Pancreas (tissue), 10 donors: ENCODE data around the gene TRA2B. TPM values are rescaled to one million over a fixed set of nuclear protein-coding genes. Genes with fewer than 3 reads are reported as not detected.
A peak's percentile ranks its signal among the peaks of the same experiment; 100 is the strongest.

Experiments
- ATAC-seq, 4 donors: fragments of 200-7000 bp; cut with Tn5 transposase; one replicate each; pipeline versions ENCODE4 v1.8.0 to v1.9.1; 2020; ENCODE audit warnings: mild to moderate bottlenecking in 4 of 4, moderate library complexity in 4 of 4
- DNase-seq, 6 donors: peaks; one replicate each; pipeline ENCODE4 v3.0.0-alpha.2; 2020
- FAIRE-seq: peaks from 2 replicates; lab custom pipeline; 2012; peaks lifted over from hg19 to GRCh38; lab: Jason Lieb, UNC
- H3K27ac ChIP-seq, 4 donors: fragments of 200-600 bp; sonication (generic); 1 replicate in 3 of 4; 2 replicates in 1 of 4; pipeline versions ENCODE4 v1.5.0 to v1.8.0; 2020
- H3K27me3 ChIP-seq, 4 donors: fragments of 200-600 bp; one replicate each; pipeline ENCODE4 v1.8.0; 2021
- H3K36me3 ChIP-seq, 3 donors: fragments of 200-600 bp; sonication (generic) in 1 of 3; one replicate each; pipeline versions ENCODE4 v1.5.0 to v1.8.0; 2020 to 2021
- H3K4me1 ChIP-seq, 3 donors: fragments of 200-600 bp; one replicate each; pipeline ENCODE4 v1.8.0; 2021
- H3K4me3 ChIP-seq, 4 donors: fragments of 200-600 bp; sonication (generic) in 2 of 4; one replicate each; pipeline versions ENCODE4 v1.5.0 to v1.8.0; 2020 to 2021
- H3K9me3 ChIP-seq, 4 donors: fragments of 200-600 bp; one replicate each; pipeline ENCODE4 v1.8.0; 2021
- CTCF ChIP-seq, 4 donors: fragments of 200-600 bp; sonication (generic) in 3 of 4; IDR thresholded peaks; one replicate each; pipeline versions ENCODE4 v1.5.0 to v1.8.0; 2021; ENCODE audit warnings: antibody characterized with exemption in 4 of 4
- WGBS, 2 donors: extraction: QIAGEN DNeasy Blood & Tissue Kit; methylation state at CpG; one replicate each; pipeline ENCODE4 v1.1.7; 2013; 5-methylcytosine and 5-hydroxymethylcytosine counted together
- intact Hi-C, 3 donors: fragments of 100-400 bp; cut with DNase I; formaldehyde crosslinking; loops; one replicate each; pipeline versions ENCODE4 v1.11.1 to v1.14.2; 2022
- polyA plus RNA-seq, 2 donors: library from polyadenylated mRNA; stranded (reverse); fragments of 200-250 nt; gene quantifications; one replicate each; pipeline ENCODE4 v1.2.3, GENCODE V29; 2013
- total RNA-seq, 6 donors: library from RNA; stranded (reverse); fragmentation: NEBNext Ultra II Directional in 4 of 6; extraction: Animal tissue kit (Norgen Biotek cat#: 25700) in 4 of 6; gene quantifications; one replicate each; pipeline versions ENCODE4 v1.2.1 to v1.2.4, GENCODE V29; 2021 to 2023
- donor health status: healthy with polysubstance abuse.
- donor health status: DM: no; HTN: no; CAD: no; lungs with moderate emphysema.
- donor health status: DM: no; HTN: no; CAD: no.
- donor health status: control.
- donor health status: control.
- donor health status: Bipolar disorder and iron deficiency.
- donor health status: DM: yes; HTN: yes; CAD: no.
- donor health status: DM: no; HTN: no; CAD: no.
- donor health status: DM: no; HTN: no; CAD: no.
- donor health status: DM: yes; HTN: yes; CAD: no.

Gene TRA2B
- total and polyA plus RNA-seq, 8 donors = 27.4 to 79.2 (median 47.3) TPM

- ATAC-seq = peak; percentile 76 to 95 (median 94)
- H3K9me3 ChIP-seq = no peaks in the 10 kb centered on the region
- no peak overlapping the region for H3K27ac ChIP-seq
- 40 to 41% methylated on average over 6 of the region's 6 CpGs for WGBS, 2 donors
- peak; percentile 70 to 91 (median 76) for TF ChIP-seq CTCF (IDR thresholded peaks at IDR 0.05)
- peak; percentile 52 to 97 (median 80) for DNase-seq
- intact Hi-C loops = no loop called here
- H3K36me3 ChIP-seq = no peaks in the 10 kb centered on the region
- no peak overlapping the region for H3K4me3 ChIP-seq
- H3K27me3 ChIP-seq = no peaks in the 10 kb centered on the region
- no peak for FAIRE-seq
- H3K4me1 ChIP-seq = no peaks in the 10 kb centered on the region
These were observed 39.3 kb upstream of the TRA2B start for GRCh38 chr3:185976977-185977678.

GRCh38 chr3:185976100-185976499 is 38.3 kb upstream of the TRA2B start:
- H3K27ac ChIP-seq = no peak overlapping the region
- intact Hi-C loops = no loop called here
- no peaks in the 10 kb centered on the region for H3K9me3 ChIP-seq
- ATAC-seq (no peak), DNase-seq (no peak), FAIRE-seq (no peak)
- no peaks in the 10 kb centered on the region for H3K36me3 ChIP-seq
- H3K4me1 ChIP-seq = no peaks in the 10 kb centered on the region
- no peaks in the 10 kb centered on the region for H3K27me3 ChIP-seq
- TF ChIP-seq CTCF (IDR thresholded peaks at IDR 0.05) = no peak
- WGBS, 2 donors = 84 to 87% methylated on average over 2 of the region's 2 CpGs
- no peak overlapping the region for H3K4me3 ChIP-seq

GRCh38 chr3:185971579-185971978 is 33.8 kb upstream of the TRA2B start:
- DNase-seq (no peak), FAIRE-seq (no peak), ATAC-seq (no peak)
- Histone ChIP-seq H3K27ac (no peak overlapping the region), H3K4me1 (no peaks in the 10 kb centered on the region), H3K9me3 (no peaks in the 10 kb centered on the region), H3K4me3 (no peak overlapping the region), H3K27me3 (no peaks in the 10 kb centered on the region), H3K36me3 (no peaks in the 10 kb centered on the region)
- intact Hi-C loops = no loop called here
- 92 to 93% methylated on average over 18 of the region's 18 CpGs for WGBS, 2 donors
- no peak for TF ChIP-seq CTCF (IDR thresholded peaks at IDR 0.05)

GRCh38 chr3:185968168-185968567 is 30.4 kb upstream of the TRA2B start:
- no peak overlapping the region for H3K27ac ChIP-seq
- no peaks in the 10 kb centered on the region for H3K36me3 ChIP-seq
- intact Hi-C loops = no loop called here
- FAIRE-seq (no peak), DNase-seq (no peak), ATAC-seq (no peak)
- no peak overlapping the region for H3K4me3 ChIP-seq
- H3K9me3 ChIP-seq = no peaks in the 10 kb centered on the region
- TF ChIP-seq CTCF (IDR thresholded peaks at IDR 0.05) = no peak
- 69 to 74% methylated on average over 2 of the region's 2 CpGs for WGBS, 2 donors
- H3K4me1 ChIP-seq = no peaks in the 10 kb centered on the region
- no peaks in the 10 kb centered on the region for H3K27me3 ChIP-seq

- WGBS, 2 donors = 67 to 80% methylated on average over 2 of the region's 2 CpGs
- no peak for ATAC-seq
These were observed 28.8 kb upstream of the TRA2B start for GRCh38 chr3:185966655-185967054.

More at GRCh38 chr3:185966655-185967054, 28.8 kb upstream of the TRA2B start:
- H3K4me3 ChIP-seq = no peak overlapping the region
- H3K4me1 ChIP-seq = no peaks in the 10 kb centered on the region
- H3K9me3 ChIP-seq = no peaks in the 10 kb centered on the region
- DNase-seq (no peak), FAIRE-seq (no peak)
- no peak overlapping the region for H3K27ac ChIP-seq
- no peak for TF ChIP-seq CTCF (IDR thresholded peaks at IDR 0.05)
- no peaks in the 10 kb centered on the region for H3K36me3 ChIP-seq
- intact Hi-C loops = no loop called here
- H3K27me3 ChIP-seq = no peaks in the 10 kb centered on the region
